ENCODE results near the gene MANSC1. TPM values are rescaled to one million over a fixed set of nuclear protein-coding genes. Genes with fewer than 3 reads are reported as not detected.
A peak's percentile ranks its signal among the peaks of the same experiment; 100 is the strongest.

The MANSC1 gene
- total and polyA plus RNA-seq, 12 donors = 4.7 to 13.3 (median 10.3) TPM

- intact Hi-C loops (cut with DNase I) = no loop called here
- H3K27me3 ChIP-seq = no peaks in the 10 kb centered on the region
- H3K4me3 ChIP-seq = no peak overlapping the region
- H3K9me3 ChIP-seq = no peaks in the 10 kb centered on the region
- TF ChIP-seq, protein P1, sequence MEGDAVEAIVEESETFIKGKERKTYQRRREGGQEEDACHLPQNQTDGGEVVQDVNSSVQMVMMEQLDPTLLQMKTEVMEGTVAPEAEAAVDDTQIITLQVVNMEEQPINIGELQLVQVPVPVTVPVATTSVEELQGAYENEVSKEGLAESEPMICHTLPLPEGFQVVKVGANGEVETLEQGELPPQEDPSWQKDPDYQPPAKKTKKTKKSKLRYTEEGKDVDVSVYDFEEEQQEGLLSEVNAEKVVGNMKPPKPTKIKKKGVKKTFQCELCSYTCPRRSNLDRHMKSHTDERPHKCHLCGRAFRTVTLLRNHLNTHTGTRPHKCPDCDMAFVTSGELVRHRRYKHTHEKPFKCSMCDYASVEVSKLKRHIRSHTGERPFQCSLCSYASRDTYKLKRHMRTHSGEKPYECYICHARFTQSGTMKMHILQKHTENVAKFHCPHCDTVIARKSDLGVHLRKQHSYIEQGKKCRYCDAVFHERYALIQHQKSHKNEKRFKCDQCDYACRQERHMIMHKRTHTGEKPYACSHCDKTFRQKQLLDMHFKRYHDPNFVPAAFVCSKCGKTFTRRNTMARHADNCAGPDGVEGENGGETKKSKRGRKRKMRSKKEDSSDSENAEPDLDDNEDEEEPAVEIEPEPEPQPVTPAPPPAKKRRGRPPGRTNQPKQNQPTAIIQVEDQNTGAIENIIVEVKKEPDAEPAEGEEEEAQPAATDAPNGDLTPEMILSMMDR (IDR thresholded peaks at IDR 0.05) = no peak
- no peaks in the 10 kb centered on the region for H3K36me3 ChIP-seq
- ATAC-seq = no peak
- DNase-seq = no peak
- no peak overlapping the region for H3K27ac ChIP-seq
- H3K4me1 ChIP-seq = peaks cover 0 to 6% (median 0%) of the 10 kb centered on the region in 9 donors
- 71 to 73% methylated on average over 8 of the region's 8 CpGs for WGBS, 2 donors
Observed at GRCh38 chr12:12297201-12297830, 52.7 kb downstream of the MANSC1 start.

- H3K4me1 ChIP-seq = peaks cover 0 to 6% (median 0%) of the 10 kb centered on the region in 9 donors
- WGBS, 2 donors = 65 to 72% methylated on average over 5 of the region's 5 CpGs
- DNase-seq = no peak
- intact Hi-C loops (cut with DNase I) = no loop called here
- no peaks in the 10 kb centered on the region for H3K27me3 ChIP-seq
- H3K9me3 ChIP-seq = no peaks in the 10 kb centered on the region
- ATAC-seq = peak in 1 of 8 donors; percentile 46
- H3K4me3 ChIP-seq = no peak overlapping the region
- no peak overlapping the region for H3K27ac ChIP-seq
- H3K36me3 ChIP-seq = no peaks in the 10 kb centered on the region
- TF ChIP-seq, protein P1 (IDR thresholded peaks at IDR 0.05) = no peak
Observed at GRCh38 chr12:12294215-12295005, 55.6 kb downstream of the MANSC1 start.

GRCh38 chr12:12290206-12290605, 59.8 kb downstream of the MANSC1 start:
- Histone ChIP-seq H3K27ac (no peak overlapping the region), H3K4me1 (peaks cover 0 to 6% (median 0%) of the 10 kb centered on the region in 9 donors), H3K4me3 (no peak overlapping the region), H3K27me3 (no peaks in the 10 kb centered on the region), H3K9me3 (no peaks in the 10 kb centered on the region), H3K36me3 (no peaks in the 10 kb centered on the region)
- TF ChIP-seq, protein P1 (IDR thresholded peaks at IDR 0.05) = no peak
- ATAC-seq = no peak
- intact Hi-C loops (cut with DNase I) = no loop called here
- no peak for DNase-seq
- 82 to 83% methylated on average over 1 of the region's 1 CpG for WGBS, 2 donors

GRCh38 chr12:12286441-12286840, 63.6 kb downstream of the MANSC1 start:
- intact Hi-C loops (cut with DNase I) = no loop called here

More at GRCh38 chr12:12286441-12286840, 63.6 kb downstream of the MANSC1 start:
- H3K9me3 ChIP-seq = no peaks in the 10 kb centered on the region
- DNase-seq (no peak), ATAC-seq (no peak)
- H3K27ac ChIP-seq = no peak overlapping the region
- peaks cover 0 to 24% (median 8%) of the 10 kb centered on the region in 9 donors for H3K4me1 ChIP-seq
- H3K36me3 ChIP-seq = no peaks in the 10 kb centered on the region
- H3K27me3 ChIP-seq = no peaks in the 10 kb centered on the region
- H3K4me3 ChIP-seq = no peak overlapping the region
- TF ChIP-seq, protein P1 (IDR thresholded peaks at IDR 0.05) = no peak
- WGBS, 2 donors = 95% methylated on average over 5 of the region's 5 CpGs

All from heart right ventricle (tissue), 16 donors.